ENCODE data around the gene EDA.

The EDA gene

GRCh38 chrX:70082723-70083122 is 466.8 kb downstream of the EDA start:
- no peak for DNase-seq

DNA sequence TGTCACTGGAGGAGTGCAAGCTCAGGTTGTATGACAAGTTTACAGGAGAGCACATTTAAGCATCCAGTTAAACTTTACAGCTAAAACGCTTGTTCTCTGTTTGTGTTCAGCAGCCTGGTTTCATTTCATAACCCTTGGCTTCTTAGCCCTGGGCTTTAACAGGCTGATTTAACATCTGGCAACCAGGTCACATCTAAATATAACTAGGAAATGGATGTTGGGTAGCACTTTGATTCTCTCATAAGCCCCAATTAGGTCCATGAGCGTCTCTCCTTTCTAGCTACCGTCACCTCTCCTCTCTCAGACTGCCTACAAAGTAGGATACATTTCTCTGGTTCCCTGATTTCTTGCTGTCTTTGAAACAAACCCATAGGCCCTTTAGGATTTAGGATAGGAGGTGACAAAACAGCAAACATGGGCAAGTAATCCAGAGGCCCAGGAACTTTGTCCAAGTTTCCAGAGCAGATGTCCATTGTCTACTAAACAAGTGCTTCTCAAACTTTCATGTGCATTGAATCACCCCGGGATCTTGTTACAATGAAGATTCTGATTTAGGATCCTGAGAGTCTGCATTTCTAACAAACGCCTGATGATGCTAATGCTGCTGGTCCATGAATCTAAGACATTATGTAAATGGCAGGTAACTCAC is 468.8 kb downstream of the EDA start:
- DNase-seq = no peak

DNA sequence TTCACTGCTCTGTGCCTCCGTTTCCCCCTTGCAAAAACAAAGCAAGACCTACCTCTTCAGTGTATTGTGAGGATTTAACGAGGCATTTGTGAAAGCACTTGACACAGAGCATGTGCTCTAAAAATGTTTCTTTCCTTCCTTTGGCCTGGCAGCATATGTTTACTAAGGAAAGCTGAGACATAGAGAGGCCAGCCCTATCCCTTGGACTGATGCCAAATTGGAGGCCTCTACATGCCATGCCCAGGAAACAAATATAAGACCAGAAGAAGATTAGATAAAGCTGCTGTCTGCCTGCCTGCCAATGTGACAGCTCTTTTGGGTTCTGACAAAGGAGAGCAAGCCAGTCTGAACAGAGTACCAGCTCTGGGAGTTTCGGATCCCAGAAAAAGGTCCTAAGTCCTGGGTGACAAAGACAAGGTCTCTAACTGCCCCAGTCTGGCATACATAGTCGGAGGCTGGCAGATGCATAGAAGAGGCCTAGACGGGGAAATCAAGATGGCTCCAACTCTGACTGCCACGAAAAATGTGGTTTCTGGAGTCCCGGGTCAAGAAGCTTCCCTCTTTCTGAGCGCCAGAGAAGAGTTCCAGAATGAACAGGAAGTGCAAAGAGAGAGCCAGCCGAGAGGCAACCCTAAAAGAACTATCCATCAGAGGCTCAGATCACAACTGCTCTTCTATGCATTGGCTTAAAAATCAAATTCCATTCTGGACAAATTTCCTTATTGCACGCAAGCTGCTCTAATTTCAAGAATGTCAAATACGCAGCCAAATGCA is 472.1 kb downstream of the EDA start:
- no peak for DNase-seq

- no peak for DNase-seq
Measured at GRCh38 chrX:70088751-70089150, 472.8 kb downstream of the EDA start.

Measured in stimulated activated CD4-positive, alpha-beta T cell treated with anti-CD3 and anti-CD28 coated beads, Interleukin-1b, Interleukin-23, amount 100 ng/mL, for 48 hours (primary cell).